BLaER1 (cell line): ENCODE measurements around the gene FTO.

Experiments
- H3K27ac ChIP-seq: shearing (Covaris generic); formaldehyde crosslinking; 2 replicates; pipeline ENCODE4 v1.8.1; 2022
- H3K27me3 ChIP-seq: shearing (Covaris generic); formaldehyde crosslinking; 2 replicates; pipeline ENCODE4 v1.8.1; 2022
- H3K36me3 ChIP-seq: shearing (Covaris generic); formaldehyde crosslinking; 2 replicates; pipeline ENCODE4 v1.8.1; 2022
- H3K4me1 ChIP-seq: shearing (Covaris generic); formaldehyde crosslinking; 2 replicates; pipeline ENCODE4 v1.8.1; 2022
- H3K4me2 ChIP-seq: shearing (Covaris generic); formaldehyde crosslinking; 2 replicates; pipeline ENCODE4 v1.8.1; 2022
- H3K4me3 ChIP-seq: shearing (Covaris generic); formaldehyde crosslinking; 2 replicates; pipeline ENCODE4 v1.8.1; 2022
- H3K9ac ChIP-seq: shearing (Covaris generic); formaldehyde crosslinking; 2 replicates; pipeline ENCODE4 v1.8.1; 2022
- H3K9me3 ChIP-seq: shearing (Covaris generic); formaldehyde crosslinking; 2 replicates; pipeline ENCODE4 v1.8.1; 2022
- H4K20me1 ChIP-seq: shearing (Covaris generic); formaldehyde crosslinking; 2 replicates; pipeline ENCODE4 v1.8.1; 2022
- Cebpa-rat ChIP-seq: shearing (Covaris generic); IDR thresholded peaks from 2 replicates; pipeline ENCODE4 v1.8.1; 2022

The FTO gene

GRCh38 chr16:53827741-53828140, 123.8 kb downstream of the FTO start:
- H3K36me3 ChIP-seq = peaks cover 30% of the 10 kb centered on the region
- H3K9me3 ChIP-seq = peaks cover 14% of the 10 kb centered on the region; the same call in 1 of the 2 replicates
- no peak for TF ChIP-seq Cebpa-rat
- H3K9ac ChIP-seq = no peak overlapping the region
- no peak overlapping the region for H3K27ac ChIP-seq
- H3K4me1 ChIP-seq = peaks cover 14% of the 10 kb centered on the region
- no peak overlapping the region for H3K4me3 ChIP-seq
- H3K27me3 ChIP-seq = no peaks in the 10 kb centered on the region
- H4K20me1 ChIP-seq = peaks cover 4% of the 10 kb centered on the region; the same call in 1 of the 2 replicates
- H3K4me2 ChIP-seq = no peak overlapping the region

GRCh38 chr16:53829186-53829747, 125.3 kb downstream of the FTO start:
- Histone ChIP-seq H3K9ac (no peak overlapping the region), H3K9me3 (peaks cover 25% of the 10 kb centered on the region; the same call in 1 of the 2 replicates), H3K27ac (no peak overlapping the region), H3K4me3 (no peak overlapping the region), H3K27me3 (no peaks in the 10 kb centered on the region), H3K4me1 (no peaks in the 10 kb centered on the region), H3K4me2 (no peak overlapping the region), H4K20me1 (peaks cover under 1% of the 10 kb centered on the region; the same call in 1 of the 2 replicates), H3K36me3 (peaks cover 35% of the 10 kb centered on the region)
- TF ChIP-seq Cebpa-rat = no peak

DNA sequence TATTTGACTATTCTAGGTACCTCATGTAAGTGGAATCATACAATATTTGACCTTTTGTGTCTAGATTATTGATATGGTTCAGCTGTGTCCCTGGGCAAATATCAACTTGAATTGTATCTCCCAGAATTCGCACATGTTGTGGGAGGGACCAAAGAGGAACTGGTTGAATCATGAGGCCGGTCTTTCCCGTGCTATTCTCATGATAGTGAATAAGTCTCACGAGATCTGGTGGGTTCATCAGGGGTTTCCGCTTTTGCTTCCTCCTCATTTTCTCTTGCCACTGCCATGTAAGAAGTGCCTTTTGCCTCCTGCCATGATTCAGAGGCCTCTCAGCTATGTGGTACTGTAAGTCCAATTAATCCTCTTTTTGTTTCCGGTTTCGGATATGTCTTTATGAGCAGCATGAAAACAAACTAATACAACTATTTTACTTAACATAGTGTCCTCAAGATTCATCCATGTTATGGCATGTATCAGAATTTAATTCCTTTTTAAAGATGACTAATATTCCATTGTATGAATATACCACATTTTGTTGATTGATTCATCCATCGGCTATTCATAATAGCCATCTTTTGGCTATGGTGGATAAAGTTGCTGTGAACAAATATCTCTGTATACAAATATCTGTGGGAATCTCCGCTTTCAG, 129.1 kb downstream of the FTO start:
- Histone ChIP-seq H3K9ac (no peak overlapping the region), H3K36me3 (peaks cover 23% of the 10 kb centered on the region), H3K9me3 (peaks cover 25% of the 10 kb centered on the region; the same call in 1 of the 2 replicates), H3K27ac (no peak overlapping the region), H3K27me3 (no peaks in the 10 kb centered on the region), H3K4me3 (no peak overlapping the region), H3K4me2 (no peak overlapping the region), H4K20me1 (0 out of 2 replicates have a peak, but pooled peaks cover 5% of the 10 kb centered on the region), H3K4me1 (no peaks in the 10 kb centered on the region)
- TF ChIP-seq Cebpa-rat = no peak

DNA sequence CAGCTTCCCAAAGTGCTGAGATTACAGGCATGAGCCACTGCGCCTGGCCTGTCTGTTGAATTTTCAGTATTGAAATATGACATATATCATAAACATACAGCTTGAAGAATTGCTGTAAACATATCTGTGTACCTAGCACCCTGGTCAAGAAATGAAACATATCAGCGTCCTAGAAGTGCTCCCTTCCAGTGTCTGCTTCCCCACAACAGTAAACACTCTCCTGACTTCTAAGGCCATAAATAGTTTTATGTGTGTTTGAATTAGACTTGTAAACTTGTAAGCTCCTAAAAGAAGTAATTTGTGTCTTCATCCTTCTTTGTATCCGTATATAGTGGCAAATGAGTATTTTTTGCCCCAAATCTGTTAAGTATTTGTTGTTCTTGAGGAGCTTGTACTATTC, 132.2 kb downstream of the FTO start:
- H3K9ac ChIP-seq = no peak overlapping the region
- no peaks in the 10 kb centered on the region for H3K27me3 ChIP-seq
- H3K27ac ChIP-seq = no peak overlapping the region
- H3K36me3 ChIP-seq = peaks cover 9% of the 10 kb centered on the region
- no peak overlapping the region for H3K4me2 ChIP-seq
- no peak for TF ChIP-seq Cebpa-rat
- 0 out of 2 replicates have a peak, but pooled peaks cover 5% of the 10 kb centered on the region for H3K4me1 ChIP-seq
- H3K9me3 ChIP-seq = peaks cover 12% of the 10 kb centered on the region; the same call in 1 of the 2 replicates
- H4K20me1 ChIP-seq = 0 out of 2 replicates have a peak, but pooled peaks cover 5% of the 10 kb centered on the region
- no peak overlapping the region for H3K4me3 ChIP-seq

DNA sequence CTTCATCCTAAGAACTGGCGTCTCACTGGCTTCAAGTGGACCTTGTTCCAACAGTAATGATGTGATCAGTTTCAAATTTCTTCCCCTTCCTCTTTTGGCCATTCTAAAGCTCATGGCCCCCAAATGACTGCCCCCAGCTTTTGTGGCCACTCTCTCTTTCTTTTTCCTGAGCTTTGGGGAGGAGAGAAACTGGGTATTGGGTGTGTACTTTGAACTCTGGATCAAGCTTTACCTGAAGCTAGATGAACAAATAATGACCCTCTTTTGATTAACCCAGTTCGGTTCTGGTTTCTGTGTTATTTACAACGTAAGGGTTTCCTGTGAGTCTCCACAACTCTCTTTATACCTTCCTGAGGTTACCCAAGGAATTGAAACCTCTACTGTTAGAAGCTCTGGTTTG, 132.7 kb downstream of the FTO start:
- no peaks in the 10 kb centered on the region for H3K27me3 ChIP-seq
- peaks cover 9% of the 10 kb centered on the region for H3K36me3 ChIP-seq
- H3K27ac ChIP-seq = no peak overlapping the region
- peaks cover 12% of the 10 kb centered on the region; the same call in 1 of the 2 replicates for H3K9me3 ChIP-seq
- TF ChIP-seq Cebpa-rat = no peak
- H3K9ac ChIP-seq = no peak overlapping the region
- H3K4me3 ChIP-seq = no peak overlapping the region
- 0 out of 2 replicates have a peak, but pooled peaks cover 5% of the 10 kb centered on the region for H3K4me1 ChIP-seq
- H3K4me2 ChIP-seq = no peak overlapping the region
- 0 out of 2 replicates have a peak, but pooled peaks cover 5% of the 10 kb centered on the region for H4K20me1 ChIP-seq

DNA sequence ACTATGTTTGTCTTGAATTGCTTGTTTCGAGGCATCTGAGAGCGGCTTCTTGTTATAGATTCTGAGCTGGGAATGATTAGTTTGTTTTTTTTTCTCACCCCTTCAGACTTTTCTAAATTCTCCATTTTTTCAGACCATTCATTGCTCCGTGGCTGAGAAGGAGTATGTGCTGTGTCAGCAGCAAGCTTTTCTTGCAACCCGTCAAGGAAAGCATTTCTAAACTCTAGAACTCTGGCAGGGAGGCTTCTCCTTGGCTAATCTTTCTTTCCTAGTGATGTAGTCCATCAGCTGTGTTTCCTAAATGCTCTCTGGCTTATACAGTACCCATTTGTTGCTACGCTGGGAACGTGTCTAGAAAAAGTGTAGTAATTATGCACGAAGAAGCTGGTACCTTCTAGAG, 133.5 kb downstream of the FTO start:
- Histone ChIP-seq H4K20me1 (0 out of 2 replicates have a peak, but pooled peaks cover 5% of the 10 kb centered on the region), H3K4me3 (no peak overlapping the region), H3K27me3 (no peaks in the 10 kb centered on the region), H3K27ac (no peak overlapping the region), H3K9me3 (peaks cover 12% of the 10 kb centered on the region; the same call in 1 of the 2 replicates), H3K36me3 (peaks cover 9% of the 10 kb centered on the region), H3K9ac (no peak overlapping the region), H3K4me1 (0 out of 2 replicates have a peak, but pooled peaks cover 5% of the 10 kb centered on the region), H3K4me2 (no peak overlapping the region)
- no peak for TF ChIP-seq Cebpa-rat

- no peak overlapping the region for H3K4me3 ChIP-seq
- H3K4me2 ChIP-seq = no peak overlapping the region
- H3K4me1 ChIP-seq = peaks cover 7% of the 10 kb centered on the region; the same call in 1 of the 2 replicates
- H3K27me3 ChIP-seq = no peaks in the 10 kb centered on the region
- peaks cover 3% of the 10 kb centered on the region for H3K36me3 ChIP-seq
- 0 out of 2 replicates have a peak, but pooled peaks cover 5% of the 10 kb centered on the region for H4K20me1 ChIP-seq
- no peak for TF ChIP-seq Cebpa-rat
- no peak overlapping the region for H3K27ac ChIP-seq
- no peak overlapping the region for H3K9ac ChIP-seq
- H3K9me3 ChIP-seq = no peaks in the 10 kb centered on the region
Measured at GRCh38 chr16:53839150-53839549, 135.2 kb downstream of the FTO start.

DNA sequence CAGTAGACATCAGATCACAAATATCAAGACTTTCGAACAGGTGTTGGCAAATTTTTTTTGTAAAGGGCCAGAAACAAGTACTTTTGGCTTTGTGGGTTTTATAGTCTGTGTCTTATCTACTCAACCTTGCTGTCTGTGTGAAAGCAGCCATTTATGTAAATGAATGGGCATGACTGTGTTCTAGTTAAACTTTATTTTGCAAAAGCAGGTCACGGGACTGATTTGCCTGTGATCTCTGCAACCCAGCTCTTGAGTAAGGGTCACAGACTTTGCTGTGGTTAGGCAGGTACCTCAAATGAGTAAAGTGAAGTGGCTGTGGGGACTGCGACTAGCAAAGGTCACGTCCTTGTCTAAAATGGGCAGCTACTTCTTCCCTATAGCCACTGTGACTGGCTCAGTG, 136.5 kb downstream of the FTO start:
- H4K20me1 ChIP-seq = 0 out of 2 replicates have a peak, but pooled peaks cover 5% of the 10 kb centered on the region
- no peak for TF ChIP-seq Cebpa-rat
- H3K9me3 ChIP-seq = no peaks in the 10 kb centered on the region
- peaks cover 19% of the 10 kb centered on the region for H3K4me1 ChIP-seq
- H3K36me3 ChIP-seq = peaks cover 7% of the 10 kb centered on the region
- no peak overlapping the region for H3K4me2 ChIP-seq
- H3K27me3 ChIP-seq = no peaks in the 10 kb centered on the region
- H3K9ac ChIP-seq = no peak overlapping the region
- H3K27ac ChIP-seq = no peak overlapping the region
- no peak overlapping the region for H3K4me3 ChIP-seq

DNA sequence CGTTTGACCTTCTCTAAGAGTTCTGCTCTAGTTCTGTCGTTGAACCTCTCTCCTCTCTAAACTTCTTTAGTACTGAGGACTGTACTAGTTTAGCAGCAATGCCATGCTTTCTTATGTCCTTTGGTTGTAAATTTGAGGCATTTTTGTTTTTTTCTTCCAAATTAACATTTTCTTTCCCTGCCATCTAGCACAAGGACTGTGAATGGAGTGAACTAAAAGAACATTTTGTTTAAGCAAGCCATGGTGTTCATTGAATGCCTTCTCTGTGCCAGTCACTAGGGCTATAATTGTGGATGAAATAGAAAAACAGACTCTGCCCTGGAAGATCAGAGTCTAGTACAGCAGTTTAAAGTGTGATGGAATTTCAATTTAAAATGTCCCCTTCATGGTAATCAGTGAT, 137.9 kb downstream of the FTO start:
- no peak overlapping the region for H3K4me2 ChIP-seq
- H3K36me3 ChIP-seq = peaks cover 9% of the 10 kb centered on the region
- no peak overlapping the region for H3K27ac ChIP-seq
- TF ChIP-seq Cebpa-rat = no peak
- H3K4me1 ChIP-seq = peaks cover 26% of the 10 kb centered on the region
- no peak overlapping the region for H3K9ac ChIP-seq
- H3K27me3 ChIP-seq = no peaks in the 10 kb centered on the region
- H3K4me3 ChIP-seq = no peak overlapping the region
- no peaks in the 10 kb centered on the region for H4K20me1 ChIP-seq
- H3K9me3 ChIP-seq = no peaks in the 10 kb centered on the region

- peaks cover 38% of the 10 kb centered on the region for H3K4me1 ChIP-seq
- peaks cover 9% of the 10 kb centered on the region; the same call in 1 of the 2 replicates for H3K36me3 ChIP-seq
- H3K9ac ChIP-seq = no peak overlapping the region
- H3K4me3 ChIP-seq = no peak overlapping the region
- no peaks in the 10 kb centered on the region for H3K27me3 ChIP-seq
- no peaks in the 10 kb centered on the region for H4K20me1 ChIP-seq
- H3K9me3 ChIP-seq = no peaks in the 10 kb centered on the region
- no peak overlapping the region for H3K27ac ChIP-seq
- no peak overlapping the region for H3K4me2 ChIP-seq
- TF ChIP-seq Cebpa-rat = no peak
Measured at GRCh38 chr16:53843084-53843483, 139.1 kb downstream of the FTO start.
